GM12801 (cell line): ENCODE data around the gene SHANK2.

Source experiments
- CTCF ChIP-seq: IDR thresholded peaks from one replicate; pipeline ENCODE4 v1.5.1; 2011; ENCODE audit warnings: control low read depth; ENCODE audit not compliant: insufficient read length; ENCODE audit errors: extremely low read depth

The SHANK2 gene

DNA sequence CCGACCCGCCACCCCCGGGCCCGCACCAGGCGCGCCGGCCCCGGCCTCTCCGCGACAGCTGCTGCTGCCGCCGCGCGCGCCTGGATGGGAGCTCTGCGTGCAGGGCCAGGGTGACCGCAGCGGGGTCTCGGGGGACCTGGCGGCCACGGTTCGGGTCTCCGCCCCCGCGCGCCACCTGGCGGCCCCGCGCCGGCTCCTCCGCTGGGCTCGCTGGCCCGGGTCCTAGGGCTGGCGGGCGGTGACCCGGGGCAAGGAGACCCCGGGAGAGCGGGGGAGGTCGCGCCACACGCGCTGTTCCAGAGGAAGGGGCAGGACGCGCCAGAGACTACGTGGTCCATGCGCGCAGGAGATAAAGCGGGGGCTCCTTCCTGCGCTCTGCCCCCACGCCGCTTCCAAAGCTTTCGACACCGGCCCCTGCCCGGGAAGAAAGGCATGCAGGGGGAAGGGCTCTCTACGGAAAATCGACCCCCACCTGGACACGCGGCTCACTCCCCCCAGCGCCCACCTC, 562 bp downstream of the SHANK2 start:
- no peak for TF ChIP-seq CTCF

DNA sequence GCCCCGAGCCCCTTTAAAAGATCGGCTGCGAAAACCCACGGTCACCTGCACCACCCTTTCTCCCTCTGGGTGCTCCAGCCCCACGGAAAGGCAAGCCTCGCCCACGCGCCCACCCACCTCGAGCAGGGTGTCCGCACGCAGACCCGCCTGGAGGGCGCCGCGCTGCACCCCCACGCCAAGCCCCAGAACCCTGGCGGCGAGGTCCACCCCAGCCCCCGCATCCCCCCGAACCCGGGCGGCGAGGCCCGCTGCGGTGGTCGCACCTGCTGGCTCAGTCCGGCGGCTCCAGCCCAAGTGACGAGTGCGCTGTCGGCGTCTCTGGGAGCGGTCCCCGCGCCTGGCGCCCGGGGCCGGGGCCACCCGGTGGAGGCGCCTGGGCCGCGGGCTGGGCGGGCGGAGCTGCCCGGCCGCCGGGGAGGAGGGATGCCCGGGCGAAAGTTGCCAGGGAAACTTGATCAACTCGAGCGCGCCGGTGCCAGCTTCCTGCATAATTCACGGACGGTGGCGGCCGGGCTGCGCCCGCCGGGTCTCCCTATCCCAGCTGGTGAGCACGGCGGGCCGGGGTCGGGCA, 1.1 kb downstream of the SHANK2 start:
- TF ChIP-seq CTCF: no peak

DNA sequence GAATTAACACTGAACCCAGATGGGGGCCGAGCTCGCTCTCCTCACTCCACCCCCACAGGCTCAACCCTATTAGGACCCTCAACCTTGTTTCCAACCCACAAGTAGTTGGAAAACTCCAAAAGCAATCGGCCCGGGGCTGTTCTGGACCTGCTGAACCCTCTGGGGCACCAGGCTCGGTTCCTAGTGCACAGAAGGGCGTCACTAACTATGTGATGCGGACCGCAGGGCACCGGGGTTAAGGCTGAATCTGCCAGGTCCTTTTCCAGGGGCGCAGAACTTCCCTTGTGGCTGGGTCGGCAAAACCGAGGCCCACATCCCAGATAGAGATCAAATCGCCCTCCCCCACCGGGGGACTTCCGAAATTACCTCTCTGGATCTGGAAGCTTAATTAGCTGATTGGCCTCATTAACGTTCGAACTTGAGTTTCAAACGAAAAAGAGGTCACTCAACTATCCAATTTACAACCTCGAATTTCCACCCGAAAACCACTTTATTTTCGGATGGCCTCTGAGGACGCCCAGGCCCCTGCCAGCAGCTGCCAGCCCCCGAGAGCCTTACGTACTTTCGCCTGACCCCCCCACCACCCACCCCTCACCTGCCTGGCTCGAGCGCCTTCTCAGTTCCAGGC, 1.7 kb downstream of the SHANK2 start:
- no peak for TF ChIP-seq CTCF

- TF ChIP-seq CTCF: no peak
Measured at GRCh38 chr11:71249301-71249700, 3.1 kb downstream of the SHANK2 start.

DNA sequence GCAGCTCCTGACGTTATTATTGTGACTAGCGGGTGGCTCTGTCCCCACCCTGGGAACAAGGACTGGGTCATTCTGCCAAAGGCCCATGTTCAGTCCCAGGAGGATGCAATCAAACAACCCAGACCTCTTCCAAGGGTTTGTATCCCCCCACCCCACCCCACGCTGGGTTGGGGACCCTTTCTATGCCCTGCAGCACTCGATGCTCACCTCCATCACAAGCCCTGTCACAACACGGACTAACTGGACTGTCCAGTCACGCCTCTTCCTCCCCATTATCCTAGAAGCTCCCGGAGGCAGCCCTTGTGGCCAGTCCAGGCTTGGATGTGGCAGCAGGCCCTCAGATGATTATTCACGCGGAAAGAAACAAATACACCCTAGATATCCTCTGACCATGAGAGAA, 3.7 kb downstream of the SHANK2 start:
- TF ChIP-seq CTCF: no peak

- no peak for TF ChIP-seq CTCF
Measured at GRCh38 chr11:71248251-71248570, 4.2 kb downstream of the SHANK2 start.

DNA sequence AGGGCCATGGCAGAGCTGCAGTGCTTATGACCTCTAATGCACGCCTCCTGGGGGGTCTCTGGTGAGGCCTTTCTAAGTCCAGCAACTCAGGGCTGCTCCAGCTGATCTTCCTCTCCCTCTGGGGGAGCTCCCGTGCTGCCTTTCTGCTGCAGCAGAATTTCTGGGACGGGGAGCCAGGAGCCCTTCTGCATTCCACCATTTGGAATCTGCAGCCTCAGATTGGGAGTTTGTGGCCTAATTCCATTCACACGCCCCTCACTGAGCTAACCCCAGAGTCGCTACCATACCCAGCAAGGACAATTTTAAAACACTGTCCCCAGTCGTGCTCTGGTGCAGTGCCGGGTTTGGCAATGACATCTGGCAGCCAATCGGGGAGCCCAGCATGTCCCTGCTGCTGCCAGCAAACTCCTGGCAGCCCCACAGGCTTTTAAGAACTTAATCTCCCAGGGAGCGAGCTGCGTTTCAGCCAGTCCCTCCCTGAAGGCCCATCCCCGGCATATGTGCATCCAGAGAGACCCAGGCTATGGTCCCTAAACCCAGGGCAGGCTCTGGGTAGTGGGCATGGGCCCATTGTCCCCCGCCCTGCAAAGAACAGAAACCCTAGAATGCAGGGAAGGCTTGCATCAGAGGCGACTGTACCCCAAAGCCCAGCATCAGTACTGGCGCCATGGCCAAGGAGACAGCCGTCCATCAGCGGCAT, 4.7 kb downstream of the SHANK2 start:
- TF ChIP-seq CTCF: no peak
